ENCODE data around the gene PTPRU. TPM values are rescaled to one million over a fixed set of nuclear protein-coding genes. Genes with fewer than 3 reads are reported as not detected.

PTPRU gene
- total RNA-seq, 1 experiment from 2014 or later = 45.5 TPM

- Histone ChIP-seq H3K79me2 (ENCODE audit: insufficient read depth, low read length) (no peaks in the 10 kb centered on the region), H4K20me1 (ENCODE audit: control insufficient read depth, insufficient read depth, insufficient read length) (no peaks in the 10 kb centered on the region), H3K27me3 (ENCODE audit: insufficient read depth, low read length) (0 out of 2 replicates have a peak, but pooled peaks cover 3% of the 10 kb centered on the region), H3K9me3 (ENCODE audit: control insufficient read depth, low read depth, low read length) (no peaks in the 10 kb centered on the region), H4K8ac (replicated peaks; ENCODE audit: insufficient read length, low read depth, low read length) (no peak overlapping the region), H2AFZ (ENCODE audit: low read length) (no peak overlapping the region), H3K4ac (ENCODE audit: low read depth, low read length) (no peak overlapping the region), H3K79me1 (ENCODE audit: insufficient read depth, low read depth, low read length, poor library complexity, severe bottlenecking) (no peaks in the 10 kb centered on the region), H3K18ac (ENCODE audit: insufficient read length, low read depth, low read length) (no peak overlapping the region), H4K5ac (ENCODE audit: insufficient read length, low read depth, low read length) (no peak overlapping the region), H3K23ac (ENCODE audit: insufficient read length, low read depth, low read length) (no peak overlapping the region), H2BK20ac (ENCODE audit: low read depth, low read length, poor library complexity, severe bottlenecking) (no peak overlapping the region), H3K56ac (ENCODE audit: insufficient read length, low read depth, low read length) (no peak overlapping the region), H3K4me2 (ENCODE audit: insufficient read depth, insufficient read length, low read length) (no peak overlapping the region), H2BK5ac (ENCODE audit: insufficient read length, low read length) (no peak overlapping the region), H2BK15ac (ENCODE audit: low read depth, low read length) (no peak overlapping the region), H2BK120ac (ENCODE audit: low read depth, low read length, poor library complexity, severe bottlenecking) (no peak overlapping the region), H3K9ac (ENCODE audit: extremely low read depth, insufficient read length, low read length) (no peak overlapping the region), H3K4me1 (ENCODE audit: insufficient read depth, low read length) (no peaks in the 10 kb centered on the region), H4K91ac (ENCODE audit: insufficient read length, low read depth, low read length) (no peak overlapping the region), H3K14ac (ENCODE audit: insufficient read depth, low read length) (no peak overlapping the region), H3T11ph (ENCODE audit: low read length) (no peak overlapping the region), H3K27ac (ENCODE audit: insufficient read length, low read depth, low read length) (no peak overlapping the region), H2AK5ac (ENCODE audit: insufficient read length, low read length) (no peak overlapping the region), H3K23me2 (ENCODE audit: insufficient read length, low read depth, low read length, poor library complexity, severe bottlenecking) (no peaks in the 10 kb centered on the region), H2BK12ac (ENCODE audit: insufficient read length, low read depth, low read length) (no peak overlapping the region)
- DNase-seq = no peak
- TF ChIP-seq CTCF (conservative IDR thresholded peaks at IDR 0.05) = no peak
- H3K4me1 Mint-ChIP-seq = peaks cover 2 to 10% of the 10 kb centered on the region in 2 experiments
- H3K27me3 Mint-ChIP-seq (ENCODE audit: low read depth) = peaks cover 43% of the 10 kb centered on the region
- WGBS (ENCODE audit: extremely low coverage, insufficient read length, low lambda C conversion rate) = no CpG with 5 or more reads among the region's 23 CpGs
- H3K36me3 Mint-ChIP-seq (ENCODE audit: insufficient read depth in 1 of 3, low read depth in 3 of 3) = no peaks in the 10 kb centered on the region; a peak in 1 of 7 replicates
- H3K4me3 Mint-ChIP-seq = no peak overlapping the region
- H3K9me3 Mint-ChIP-seq = no peaks in the 10 kb centered on the region
- H3K27ac Mint-ChIP-seq = no peak overlapping the region; a peak in 1 of 7 replicates
Measured at GRCh38 chr1:29349871-29350491, 113.7 kb downstream of the PTPRU start.

Data from H9 (cell line).